Measurements from ENCODE around the gene FDXR. TPM values are rescaled to one million over a fixed set of nuclear protein-coding genes. Genes with fewer than 3 reads are reported as not detected.
A peak's percentile ranks its signal among the peaks of the same experiment; 100 is the strongest.

Gene FDXR
- total and polyA plus RNA-seq, 9 of the 15 experiments (the other 6 are each of a cell fraction or from before 2014, with no cell fraction given): 0.89 to 70.7 (median 30.9) TPM

DNA sequence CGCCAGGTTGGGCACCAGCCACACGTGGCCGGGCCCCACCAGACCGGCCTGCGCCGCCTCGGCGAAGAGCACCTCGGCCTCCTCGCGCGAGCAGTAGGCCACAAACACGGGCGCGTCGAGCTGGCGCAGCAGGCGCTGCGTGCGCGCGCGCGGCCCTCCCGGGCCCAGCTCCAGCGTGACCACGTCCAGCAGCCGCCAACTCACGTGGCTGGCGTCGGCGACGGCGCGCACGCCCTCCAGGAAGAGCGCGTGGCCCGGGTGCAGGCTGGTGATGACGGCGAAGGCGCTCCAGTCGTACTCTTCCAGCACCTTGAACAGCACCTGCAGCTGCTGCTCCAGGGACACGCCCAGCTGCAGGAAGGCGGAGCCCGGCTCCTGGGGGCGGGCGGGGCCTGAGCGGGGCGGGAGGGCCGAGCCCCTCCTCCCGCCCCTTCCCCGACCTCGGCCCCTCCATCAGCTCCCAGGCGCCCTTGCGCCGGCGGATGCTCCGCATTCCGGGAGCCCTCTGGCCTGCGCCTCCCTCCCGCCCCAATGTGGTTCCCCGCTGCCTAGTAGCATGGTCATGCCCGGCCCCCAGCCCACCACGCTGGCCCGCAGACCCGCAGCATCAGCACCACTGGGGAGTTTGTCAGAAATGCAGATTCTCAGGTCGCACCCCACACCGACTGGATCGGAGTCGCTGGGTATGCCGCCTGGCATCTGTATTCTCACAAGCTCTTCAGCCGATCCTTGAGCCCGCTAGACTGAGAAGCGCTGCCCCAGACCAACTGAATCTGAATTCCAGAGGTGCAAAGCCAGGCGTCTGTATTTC, 20.4 kb downstream of the FDXR start (continued):
- TF ChIP-seq PCBP2 (IDR thresholded peaks at IDR 0.05; ENCODE audit: low read depth, low read length, poor library complexity, severe bottlenecking) (no peak), FOXJ3 (CRISPR knock-in tag; IDR thresholded peaks at IDR 0.05) (no peak), STAG1 (CRISPR knock-in tag; IDR thresholded peaks at IDR 0.05; ENCODE audit: borderline replicate concordance) (no peak; the same call in 1 of the 2 replicates), FOXP1 (CRISPR knock-in tag; IDR thresholded peaks at IDR 0.05) (peak; percentile 97), EP400 (IDR thresholded peaks at IDR 0.05) (no peak), ZKSCAN1 (IDR thresholded peaks at IDR 0.05; ENCODE audit: low read depth, low read length) (no peak), ZNF431 (CRISPR knock-in tag; IDR thresholded peaks at IDR 0.05) (peak; percentile 86), CBX1 (IDR thresholded peaks at IDR 0.05; ENCODE audit: low read depth) (no peak), RUNX1 (IDR thresholded peaks at IDR 0.05; ENCODE audit: low read depth) (no peak), FOXJ2 (tag; IDR thresholded peaks at IDR 0.05) (no peak), ZNF23 (CRISPR knock-in tag; IDR thresholded peaks at IDR 0.05) (no peak), NFXL1 (CRISPR knock-in tag; IDR thresholded peaks at IDR 0.05) (no peak), ZNF224 (CRISPR knock-in tag; IDR thresholded peaks at IDR 0.05) (peak; percentile 80), JUN (IDR thresholded peaks at IDR 0.05; ENCODE audit: borderline replicate concordance, low read depth, low read length) (no peak), JUN (CRISPR knock-in tag; IDR thresholded peaks at IDR 0.05; ENCODE audit: borderline replicate concordance) (peak; percentile 72), SAP30 (IDR thresholded peaks at IDR 0.05; ENCODE audit: borderline replicate concordance, insufficient read depth, low read depth, low read length, poor library complexity, severe bottlenecking) (peak; percentile 50), ZNF384 (IDR thresholded peaks at IDR 0.05; ENCODE audit: low read depth, low read length) (no peak)
- TF ChIP-seq, protein P1, sequence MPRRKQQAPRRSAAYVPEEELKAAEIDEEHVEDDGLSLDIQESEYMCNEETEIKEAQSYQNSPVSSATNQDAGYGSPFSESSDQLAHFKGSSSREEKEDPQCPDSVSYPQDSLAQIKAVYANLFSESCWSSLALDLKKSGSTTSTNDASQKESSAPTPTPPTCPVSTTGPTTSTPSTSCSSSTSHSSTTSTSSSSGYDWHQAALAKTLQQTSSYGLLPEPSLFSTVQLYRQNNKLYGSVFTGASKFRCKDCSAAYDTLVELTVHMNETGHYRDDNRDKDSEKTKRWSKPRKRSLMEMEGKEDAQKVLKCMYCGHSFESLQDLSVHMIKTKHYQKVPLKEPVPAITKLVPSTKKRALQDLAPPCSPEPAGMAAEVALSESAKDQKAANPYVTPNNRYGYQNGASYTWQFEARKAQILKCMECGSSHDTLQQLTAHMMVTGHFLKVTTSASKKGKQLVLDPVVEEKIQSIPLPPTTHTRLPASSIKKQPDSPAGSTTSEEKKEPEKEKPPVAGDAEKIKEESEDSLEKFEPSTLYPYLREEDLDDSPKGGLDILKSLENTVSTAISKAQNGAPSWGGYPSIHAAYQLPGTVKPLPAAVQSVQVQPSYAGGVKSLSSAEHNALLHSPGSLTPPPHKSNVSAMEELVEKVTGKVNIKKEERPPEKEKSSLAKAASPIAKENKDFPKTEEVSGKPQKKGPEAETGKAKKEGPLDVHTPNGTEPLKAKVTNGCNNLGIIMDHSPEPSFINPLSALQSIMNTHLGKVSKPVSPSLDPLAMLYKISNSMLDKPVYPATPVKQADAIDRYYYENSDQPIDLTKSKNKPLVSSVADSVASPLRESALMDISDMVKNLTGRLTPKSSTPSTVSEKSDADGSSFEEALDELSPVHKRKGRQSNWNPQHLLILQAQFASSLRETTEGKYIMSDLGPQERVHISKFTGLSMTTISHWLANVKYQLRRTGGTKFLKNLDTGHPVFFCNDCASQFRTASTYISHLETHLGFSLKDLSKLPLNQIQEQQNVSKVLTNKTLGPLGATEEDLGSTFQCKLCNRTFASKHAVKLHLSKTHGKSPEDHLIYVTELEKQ (CRISPR knock-in tag; IDR thresholded peaks at IDR 0.05): no peak
- TF ChIP-seq, protein P2, sequence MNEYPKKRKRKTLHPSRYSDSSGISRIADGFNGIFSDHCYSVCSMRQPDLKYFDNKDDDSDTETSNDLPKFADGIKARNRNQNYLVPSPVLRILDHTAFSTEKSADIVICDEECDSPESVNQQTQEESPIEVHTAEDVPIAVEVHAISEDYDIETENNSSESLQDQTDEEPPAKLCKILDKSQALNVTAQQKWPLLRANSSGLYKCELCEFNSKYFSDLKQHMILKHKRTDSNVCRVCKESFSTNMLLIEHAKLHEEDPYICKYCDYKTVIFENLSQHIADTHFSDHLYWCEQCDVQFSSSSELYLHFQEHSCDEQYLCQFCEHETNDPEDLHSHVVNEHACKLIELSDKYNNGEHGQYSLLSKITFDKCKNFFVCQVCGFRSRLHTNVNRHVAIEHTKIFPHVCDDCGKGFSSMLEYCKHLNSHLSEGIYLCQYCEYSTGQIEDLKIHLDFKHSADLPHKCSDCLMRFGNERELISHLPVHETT (CRISPR knock-in tag; conservative IDR thresholded peaks at IDR 0.05 in 1 of 2, IDR thresholded peaks at IDR 0.05 in 1 of 2): no peak
- TF ChIP-seq, protein P3, sequence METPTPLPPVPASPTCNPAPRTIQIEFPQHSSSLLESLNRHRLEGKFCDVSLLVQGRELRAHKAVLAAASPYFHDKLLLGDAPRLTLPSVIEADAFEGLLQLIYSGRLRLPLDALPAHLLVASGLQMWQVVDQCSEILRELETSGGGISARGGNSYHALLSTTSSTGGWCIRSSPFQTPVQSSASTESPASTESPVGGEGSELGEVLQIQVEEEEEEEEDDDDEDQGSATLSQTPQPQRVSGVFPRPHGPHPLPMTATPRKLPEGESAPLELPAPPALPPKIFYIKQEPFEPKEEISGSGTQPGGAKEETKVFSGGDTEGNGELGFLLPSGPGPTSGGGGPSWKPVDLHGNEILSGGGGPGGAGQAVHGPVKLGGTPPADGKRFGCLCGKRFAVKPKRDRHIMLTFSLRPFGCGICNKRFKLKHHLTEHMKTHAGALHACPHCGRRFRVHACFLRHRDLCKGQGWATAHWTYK (CRISPR knock-in tag; IDR thresholded peaks at IDR 0.05): 0 out of 2 replicates have a peak, but pooled peaks have one; percentile 50
- TF ChIP-seq, protein P4, sequence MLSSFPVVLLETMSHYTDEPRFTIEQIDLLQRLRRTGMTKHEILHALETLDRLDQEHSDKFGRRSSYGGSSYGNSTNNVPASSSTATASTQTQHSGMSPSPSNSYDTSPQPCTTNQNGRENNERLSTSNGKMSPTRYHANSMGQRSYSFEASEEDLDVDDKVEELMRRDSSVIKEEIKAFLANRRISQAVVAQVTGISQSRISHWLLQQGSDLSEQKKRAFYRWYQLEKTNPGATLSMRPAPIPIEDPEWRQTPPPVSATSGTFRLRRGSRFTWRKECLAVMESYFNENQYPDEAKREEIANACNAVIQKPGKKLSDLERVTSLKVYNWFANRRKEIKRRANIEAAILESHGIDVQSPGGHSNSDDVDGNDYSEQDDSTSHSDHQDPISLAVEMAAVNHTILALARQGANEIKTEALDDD (IDR thresholded peaks at IDR 0.05): no peak
